NT2/D1 (cell line): ENCODE measurements around the gene AKT3.

Experiments used
- DNase-seq: peaks from one replicate; pipeline ENCODE4 v3.0.0-alpha.2; 2011; ENCODE audit warnings: low read depth, low spot score
- H3K27me3 ChIP-seq: 2 replicates; pipeline ENCODE4 v1.6.0; 2011; ENCODE audit warnings: mild to moderate bottlenecking; ENCODE audit not compliant: insufficient read length, insufficient read depth
- H3K36me3 ChIP-seq: 2 replicates; pipeline ENCODE4 v1.6.1; 2011; ENCODE audit warnings: mild to moderate bottlenecking, low read length, mixed read lengths; ENCODE audit not compliant: insufficient read depth, insufficient read length
- H3K4me1 ChIP-seq: 2 replicates; pipeline ENCODE4 v1.5.1; 2011; ENCODE audit not compliant: insufficient read depth, insufficient read length
- H3K4me3 ChIP-seq: 2 replicates; pipeline ENCODE4 v1.5.1; 2011; ENCODE audit warnings: low read depth; ENCODE audit not compliant: insufficient read length
- H3K9ac ChIP-seq: 2 replicates; pipeline ENCODE4 v1.6.0; 2011; ENCODE audit warnings: low read depth; ENCODE audit not compliant: insufficient read length
- H3K9me3 ChIP-seq: 2 replicates; pipeline ENCODE4 v1.5.1; 2011; ENCODE audit warnings: mild to moderate bottlenecking, low read length; ENCODE audit not compliant: insufficient read depth
- SUZ12 ChIP-seq: IDR thresholded peaks from 2 replicates; pipeline ENCODE4 v1.6.1; 2011; ENCODE audit not compliant: insufficient read length, insufficient read depth; ENCODE audit errors: extremely low read depth
- YY1 ChIP-seq: IDR thresholded peaks from 2 replicates; pipeline ENCODE4 v1.6.1; 2011; ENCODE audit not compliant: insufficient read length, insufficient read depth
- ZNF274 ChIP-seq: IDR thresholded peaks from 2 replicates; pipeline ENCODE4 v1.6.1; 2011; ENCODE audit warnings: mild to moderate bottlenecking, low read depth, low read length

AKT3 gene

GRCh38 chr1:243474906-243475305 is 375.1 kb downstream of the AKT3 start:
- no peaks in the 10 kb centered on the region for H3K36me3 ChIP-seq
- H3K4me3 ChIP-seq, result no peak overlapping the region
- no peaks in the 10 kb centered on the region for H3K9me3 ChIP-seq
- H3K4me1 ChIP-seq, result peaks cover 7% of the 10 kb centered on the region
- DNase-seq, result no peak
- no peak overlapping the region for H3K9ac ChIP-seq
- TF ChIP-seq ZNF274, result no peak
- TF ChIP-seq YY1, result no peak
- no peak for TF ChIP-seq SUZ12
- no peaks in the 10 kb centered on the region for H3K27me3 ChIP-seq

- no peaks in the 10 kb centered on the region for H3K9me3 ChIP-seq
- no peak for DNase-seq
- no peaks in the 10 kb centered on the region for H3K27me3 ChIP-seq
- H3K9ac ChIP-seq, result no peak overlapping the region
- no peak for TF ChIP-seq ZNF274
- H3K36me3 ChIP-seq, result no peaks in the 10 kb centered on the region
- no peak overlapping the region for H3K4me3 ChIP-seq
- peaks cover 7% of the 10 kb centered on the region for H3K4me1 ChIP-seq
Measured at GRCh38 chr1:243474136-243474881, 375.7 kb downstream of the AKT3 start.

GRCh38 chr1:243473227-243474135 is 376.6 kb downstream of the AKT3 start:
- H3K4me3 ChIP-seq, result no peak overlapping the region
- H3K36me3 ChIP-seq, result no peaks in the 10 kb centered on the region

GRCh38 chr1:243471754-243472745 is 378.0 kb downstream of the AKT3 start:
- H3K27me3 ChIP-seq, result no peaks in the 10 kb centered on the region
- H3K36me3 ChIP-seq, result no peaks in the 10 kb centered on the region
- no peak for TF ChIP-seq YY1
- TF ChIP-seq ZNF274, result no peak
- no peak for TF ChIP-seq SUZ12
- no peak for DNase-seq
- no peak overlapping the region for H3K9ac ChIP-seq
- H3K9me3 ChIP-seq, result no peaks in the 10 kb centered on the region
- peaks cover 7% of the 10 kb centered on the region for H3K4me1 ChIP-seq
- H3K4me3 ChIP-seq, result no peak overlapping the region

More at GRCh38 chr1:243473227-243474135, 376.6 kb downstream of the AKT3 start:
- TF ChIP-seq SUZ12, result no peak
- TF ChIP-seq ZNF274, result no peak
- TF ChIP-seq YY1, result no peak
- peaks cover 7% of the 10 kb centered on the region for H3K4me1 ChIP-seq
- H3K9me3 ChIP-seq, result no peaks in the 10 kb centered on the region
- no peak overlapping the region for H3K9ac ChIP-seq
- no peaks in the 10 kb centered on the region for H3K27me3 ChIP-seq
- no peak for DNase-seq

- no peak for TF ChIP-seq YY1
- no peak for TF ChIP-seq ZNF274
- TF ChIP-seq SUZ12, result no peak
- H3K27me3 ChIP-seq, result no peaks in the 10 kb centered on the region
- H3K36me3 ChIP-seq, result no peaks in the 10 kb centered on the region
- H3K4me1 ChIP-seq, result peaks cover 7% of the 10 kb centered on the region
- no peak overlapping the region for H3K4me3 ChIP-seq
- DNase-seq, result no peak
- H3K9ac ChIP-seq, result no peak overlapping the region
- no peaks in the 10 kb centered on the region for H3K9me3 ChIP-seq
Measured at GRCh38 chr1:243471026-243471685, 378.9 kb downstream of the AKT3 start.

- no peaks in the 10 kb centered on the region for H3K9me3 ChIP-seq
- peaks cover 7% of the 10 kb centered on the region for H3K4me1 ChIP-seq
- no peak for TF ChIP-seq YY1
- no peak for TF ChIP-seq SUZ12
- TF ChIP-seq ZNF274, result no peak
- H3K36me3 ChIP-seq, result no peaks in the 10 kb centered on the region
- H3K9ac ChIP-seq, result no peak overlapping the region
- DNase-seq, result no peak
- no peak overlapping the region for H3K4me3 ChIP-seq
- no peaks in the 10 kb centered on the region for H3K27me3 ChIP-seq
Measured at GRCh38 chr1:243470502-243470901, 379.5 kb downstream of the AKT3 start.
